HEK293T (cell line): ENCODE data around the gene ZNF813.

Source experiments
- BHLHE40 ChIP-seq: fragments of 450-650 bp; IDR thresholded peaks from 2 replicates; pipeline ENCODE4 v1.6.1; 2016; ENCODE audit warnings: mild to moderate bottlenecking, moderate library complexity, borderline replicate concordance
- ELF4 ChIP-seq: fragments of 450-650 bp; IDR thresholded peaks from 2 replicates; pipeline ENCODE4 v1.6.1; 2017; ENCODE audit warnings: antibody characterized with exemption
- FOXK2 ChIP-seq: fragments of 450-650 bp; IDR thresholded peaks from 2 replicates; pipeline ENCODE4 v1.6.1; 2016; ENCODE audit warnings: mild to moderate bottlenecking
- FOXM1 ChIP-seq: fragments of 450-650 bp; IDR thresholded peaks from 2 replicates; pipeline ENCODE4 v1.6.1; 2017; ENCODE audit warnings: mild to moderate bottlenecking, borderline replicate concordance
- NFRKB ChIP-seq: fragments of 450-650 bp; IDR thresholded peaks from 2 replicates; pipeline ENCODE4 v1.6.1; 2016; ENCODE audit warnings: mild to moderate bottlenecking, moderate library complexity
- SP1 ChIP-seq: fragments of 450-650 bp; IDR thresholded peaks from 2 replicates; pipeline ENCODE4 v1.6.1; 2017
- SUZ12 ChIP-seq: fragments of 450-650 bp; IDR thresholded peaks from 2 replicates; pipeline ENCODE4 v1.6.1; 2016; ENCODE audit warnings: mild to moderate bottlenecking
- ZNF384 ChIP-seq: fragments of 450-650 bp; IDR thresholded peaks from 2 replicates; pipeline ENCODE4 v1.6.1; 2016

DNA sequence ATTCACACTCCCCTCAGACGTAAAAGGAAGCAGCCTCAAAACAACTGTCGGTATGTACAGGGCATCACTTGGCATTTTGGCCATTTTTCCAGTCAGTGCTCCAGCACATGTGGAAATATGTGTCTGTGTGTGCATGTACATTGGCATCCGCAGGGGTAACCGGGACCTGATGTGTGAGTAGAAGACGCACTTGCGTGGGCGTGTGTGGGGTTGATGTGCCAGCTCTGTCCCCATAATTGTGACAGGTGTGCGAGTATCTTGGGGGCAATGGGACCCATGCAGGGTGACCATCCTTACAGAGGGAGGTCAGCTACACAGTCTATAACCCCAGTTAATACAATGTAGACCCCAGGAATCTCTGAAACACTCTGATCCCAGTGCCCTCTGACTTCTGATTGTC is 63.1 kb downstream of the ZNF813 start:
- no peak for TF ChIP-seq ZNF384
- no peak for TF ChIP-seq SUZ12
- no peak for TF ChIP-seq ELF4
- TF ChIP-seq BHLHE40, result no peak
- no peak for TF ChIP-seq NFRKB
- no peak for TF ChIP-seq FOXK2
- TF ChIP-seq SP1, result no peak
- no peak for TF ChIP-seq FOXM1
